Heart left ventricle (tissue), 13 donors: Measurements from ENCODE around the gene NDST1.

Source experiments
- POLR2A ChIP-seq, 2 donors: fragments of 450-650 bp; IDR thresholded peaks; one replicate each; pipeline ENCODE4 v1.6.1; 2017; ENCODE audit warnings: antibody characterized with exemption in 2 of 2, mild to moderate bottlenecking in 2 of 2, moderate library complexity in 2 of 2
- TF ChIP-seq, protein P1 (sequence below), 12 donors: fragments of 200-600 bp; sonication (generic) in 4 of 12; IDR thresholded peaks; one replicate each; pipeline versions ENCODE4 v1.5.0 to v1.8.0; 2018 to 2022; ENCODE audit warnings: antibody characterized with exemption in 12 of 12, mild to moderate bottlenecking in 5 of 12
- donor health status: ischemic (EF 13 %, LVEDD 7.1; RV severe dilation, severe dysfunction).
- donor health status: DM: no; HTN: yes; CAD: no.
- donor health status: DM: no; HTN: no; CAD: no.
- donor health status: ischemic (EF 25% LVEDD 6.9; RV normal size, moderate dysfunction).
- donor health status: ischemic (EF 25% LVEDD 5.7; RV mildly dilated, moderate dysfunction).
- donor health status: ischemic (EF 35%, LVEDD 5.7; RV mildly dilated, moderate dysfunction).
- donor health status: nonischemic (EF 11% LVEDD 7.7; RV severe dilation, severe dysfunction).
- donor health status: DM: yes; HTN: yes; CAD: no.
- donor health status: PGD.
- donor health status: ischemic (EF 29% LVEDD 5.4; RV normal size, mild dysfunction).
- donor health status: nonischemic (EF 23%, LVEDD 6.1; RV moderate dilation, normal function).

DNA sequence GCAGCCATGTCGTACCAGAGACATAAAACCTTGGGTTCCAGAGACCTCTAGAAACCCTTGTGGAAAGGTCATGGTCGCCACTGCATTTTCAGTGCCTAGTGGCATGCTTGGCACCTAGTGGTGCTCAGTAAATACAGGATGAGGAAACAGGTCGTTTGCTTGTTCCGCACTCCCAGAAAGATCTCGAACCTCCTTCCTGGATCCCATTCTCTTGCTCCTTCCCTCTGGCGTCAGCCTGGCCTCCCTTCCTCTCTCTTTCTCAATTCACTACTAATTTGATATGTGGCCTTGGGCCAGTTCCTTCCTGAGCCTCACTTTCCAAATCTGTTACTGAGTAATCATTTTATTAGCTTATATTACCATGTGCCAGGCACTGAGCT, 4.4 kb downstream of the NDST1 start:
- TF ChIP-seq, protein P1, sequence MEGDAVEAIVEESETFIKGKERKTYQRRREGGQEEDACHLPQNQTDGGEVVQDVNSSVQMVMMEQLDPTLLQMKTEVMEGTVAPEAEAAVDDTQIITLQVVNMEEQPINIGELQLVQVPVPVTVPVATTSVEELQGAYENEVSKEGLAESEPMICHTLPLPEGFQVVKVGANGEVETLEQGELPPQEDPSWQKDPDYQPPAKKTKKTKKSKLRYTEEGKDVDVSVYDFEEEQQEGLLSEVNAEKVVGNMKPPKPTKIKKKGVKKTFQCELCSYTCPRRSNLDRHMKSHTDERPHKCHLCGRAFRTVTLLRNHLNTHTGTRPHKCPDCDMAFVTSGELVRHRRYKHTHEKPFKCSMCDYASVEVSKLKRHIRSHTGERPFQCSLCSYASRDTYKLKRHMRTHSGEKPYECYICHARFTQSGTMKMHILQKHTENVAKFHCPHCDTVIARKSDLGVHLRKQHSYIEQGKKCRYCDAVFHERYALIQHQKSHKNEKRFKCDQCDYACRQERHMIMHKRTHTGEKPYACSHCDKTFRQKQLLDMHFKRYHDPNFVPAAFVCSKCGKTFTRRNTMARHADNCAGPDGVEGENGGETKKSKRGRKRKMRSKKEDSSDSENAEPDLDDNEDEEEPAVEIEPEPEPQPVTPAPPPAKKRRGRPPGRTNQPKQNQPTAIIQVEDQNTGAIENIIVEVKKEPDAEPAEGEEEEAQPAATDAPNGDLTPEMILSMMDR (IDR thresholded peaks at IDR 0.05): no peak
- no peak for TF ChIP-seq POLR2A (IDR thresholded peaks at IDR 0.05)
